HG03103 (cell line): ENCODE data around the gene KCNQ5.

Source experiments
- ATAC-seq: cut with Tn5 transposase; IDR thresholded peaks from one replicate; pipeline ENCODE4 v1.9.1; 2021; ENCODE audit warnings: low read depth; ENCODE audit not compliant: unreplicated experiment

The KCNQ5 gene

DNA sequence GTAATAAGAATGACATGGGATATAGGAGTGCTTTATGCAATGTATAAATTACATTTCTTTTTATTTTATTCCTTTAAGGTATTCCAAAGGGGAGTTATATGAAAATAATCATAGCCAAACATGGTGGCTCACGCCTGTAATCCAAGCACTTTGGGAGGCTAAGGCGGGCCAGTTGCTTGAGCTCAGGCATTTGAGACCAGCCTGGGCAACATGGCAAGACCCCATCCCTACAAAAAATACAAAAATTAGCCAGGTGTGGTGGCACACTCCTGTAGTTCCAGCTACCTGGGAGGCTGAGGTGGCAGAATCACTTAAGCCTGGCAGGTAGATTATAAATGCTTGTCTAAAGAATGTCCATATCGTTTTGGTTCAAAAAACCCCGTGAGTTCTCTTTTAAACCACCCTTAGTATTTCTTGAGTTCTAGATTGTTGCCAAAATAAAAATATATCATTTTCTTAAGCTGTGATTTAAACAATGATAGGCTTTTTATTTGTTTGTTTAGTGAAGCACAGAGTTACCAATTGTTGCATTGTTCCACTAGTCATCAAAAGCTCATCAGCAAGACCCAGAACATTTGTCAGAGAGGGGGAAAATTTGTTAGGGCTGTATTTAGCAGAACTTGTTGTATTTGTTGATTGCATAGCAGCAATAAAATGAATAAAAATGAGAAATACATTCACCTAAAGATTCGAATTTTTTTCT, 457.2 kb downstream of the KCNQ5 start:
- no peak for ATAC-seq

DNA sequence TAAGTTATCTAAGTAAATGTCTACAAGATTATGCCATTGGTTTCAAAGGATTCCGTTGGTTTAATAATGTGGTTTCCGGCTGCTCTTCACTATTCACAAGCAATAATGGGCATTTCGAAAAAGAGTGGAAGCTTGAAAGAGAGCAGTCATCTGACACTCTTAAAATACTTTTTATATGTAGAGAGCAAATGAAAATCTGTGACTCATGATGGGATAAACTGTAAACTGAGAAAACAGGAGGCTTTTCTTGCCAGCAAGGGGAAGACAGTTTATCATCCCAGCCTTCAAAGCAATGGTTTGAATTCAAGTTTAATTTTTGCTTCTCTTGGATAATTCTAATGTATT, 457.7 kb downstream of the KCNQ5 start:
- ATAC-seq, result no peak

DNA sequence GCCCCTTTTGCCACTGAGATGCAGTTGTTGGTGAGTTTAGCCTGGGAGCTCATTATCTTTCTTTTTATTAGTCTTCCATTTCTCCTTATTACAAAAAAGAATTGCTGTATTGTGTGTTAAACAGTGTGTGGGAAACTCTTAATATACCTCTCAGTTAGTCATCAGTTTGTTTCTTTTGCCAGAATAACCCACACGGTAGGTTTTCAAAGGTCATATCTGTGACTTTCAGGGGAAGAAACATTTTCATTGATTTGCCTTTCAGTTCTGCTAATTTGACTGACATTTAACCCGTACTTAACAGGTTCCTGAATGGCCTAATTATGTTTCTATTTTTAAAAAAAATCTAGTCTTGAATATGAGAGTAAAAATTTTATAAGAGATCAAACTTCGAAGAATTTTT, 458.1 kb downstream of the KCNQ5 start:
- ATAC-seq, result peak; percentile 83

DNA sequence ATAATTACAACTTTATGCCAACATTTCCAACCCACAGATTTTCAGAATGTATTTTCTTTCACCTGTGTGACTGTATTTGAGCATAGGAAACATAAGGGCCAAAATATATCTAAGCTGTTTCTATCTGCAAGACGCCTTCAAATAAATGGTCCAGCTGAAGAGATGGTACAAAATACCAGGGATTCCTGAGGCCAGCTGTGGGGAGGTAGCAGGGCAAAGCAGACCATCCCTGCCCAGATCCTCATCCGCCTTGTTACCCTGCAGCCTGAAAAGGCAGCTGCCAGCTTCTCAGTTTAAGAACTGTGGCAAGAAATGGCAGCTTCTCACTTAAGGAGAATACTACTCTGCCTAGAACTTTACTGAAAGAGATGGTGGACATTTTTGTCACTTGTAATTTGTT, 460.1 kb downstream of the KCNQ5 start:
- no peak for ATAC-seq

DNA sequence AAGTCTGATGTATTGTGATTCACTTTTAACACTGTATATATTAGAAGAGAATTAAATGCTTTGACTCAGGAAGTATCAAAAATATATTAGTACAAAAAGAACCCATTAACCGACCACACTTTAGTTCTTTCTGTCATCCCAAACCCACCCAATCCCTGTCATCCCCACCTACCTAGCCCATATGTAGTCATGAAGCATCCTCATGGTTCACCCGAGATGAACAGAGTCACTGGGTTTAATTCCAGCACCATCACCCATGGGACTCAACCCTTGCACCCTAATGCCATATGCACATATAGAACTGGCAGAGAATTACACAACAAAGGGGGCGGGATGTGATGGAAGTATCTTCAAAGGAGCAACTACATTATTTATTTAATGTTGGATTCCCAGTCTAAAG, 462.0 kb downstream of the KCNQ5 start:
- no peak for ATAC-seq

DNA sequence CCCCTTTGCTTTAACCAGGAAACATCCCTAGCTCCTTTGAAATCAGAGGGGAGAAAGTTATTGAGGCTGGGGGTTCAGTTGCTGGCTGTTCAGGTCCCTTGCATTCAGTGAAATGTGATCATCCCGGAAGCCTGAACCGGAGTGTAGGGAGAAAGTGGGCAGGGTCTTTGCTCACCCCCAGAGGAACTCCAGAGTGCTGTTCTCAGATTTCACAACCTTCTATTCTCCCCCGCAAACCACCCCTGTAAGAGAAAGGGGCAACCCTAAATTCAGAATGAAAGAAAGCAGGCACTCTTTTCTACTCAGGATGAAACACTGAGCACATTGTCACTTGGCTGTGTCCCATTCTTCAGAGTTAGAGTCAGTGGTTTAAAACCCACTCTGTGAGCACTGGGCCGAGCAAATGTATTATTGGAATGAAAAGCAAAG, 463.6 kb downstream of the KCNQ5 start:
- ATAC-seq, result peak; percentile 56

DNA sequence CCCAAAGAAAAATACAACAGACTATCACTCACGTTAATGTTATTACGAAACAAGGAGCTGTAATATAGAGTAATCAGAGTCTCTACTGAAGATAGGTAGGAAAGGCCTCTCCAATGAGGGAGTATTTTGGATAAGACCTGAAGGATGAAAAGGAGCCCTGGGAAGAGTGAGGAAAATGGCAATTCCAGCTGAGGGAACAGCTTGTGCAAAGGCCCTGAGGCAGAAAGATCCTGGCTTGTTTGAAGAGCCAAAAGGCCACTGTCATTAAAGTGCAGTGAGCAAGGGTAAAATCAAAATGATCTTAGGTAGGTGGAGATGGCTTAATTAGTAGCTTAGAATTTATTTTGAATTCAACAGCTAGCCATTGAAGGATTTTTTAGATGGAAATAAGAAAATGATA, 464.9 kb downstream of the KCNQ5 start:
- ATAC-seq, result no peak

DNA sequence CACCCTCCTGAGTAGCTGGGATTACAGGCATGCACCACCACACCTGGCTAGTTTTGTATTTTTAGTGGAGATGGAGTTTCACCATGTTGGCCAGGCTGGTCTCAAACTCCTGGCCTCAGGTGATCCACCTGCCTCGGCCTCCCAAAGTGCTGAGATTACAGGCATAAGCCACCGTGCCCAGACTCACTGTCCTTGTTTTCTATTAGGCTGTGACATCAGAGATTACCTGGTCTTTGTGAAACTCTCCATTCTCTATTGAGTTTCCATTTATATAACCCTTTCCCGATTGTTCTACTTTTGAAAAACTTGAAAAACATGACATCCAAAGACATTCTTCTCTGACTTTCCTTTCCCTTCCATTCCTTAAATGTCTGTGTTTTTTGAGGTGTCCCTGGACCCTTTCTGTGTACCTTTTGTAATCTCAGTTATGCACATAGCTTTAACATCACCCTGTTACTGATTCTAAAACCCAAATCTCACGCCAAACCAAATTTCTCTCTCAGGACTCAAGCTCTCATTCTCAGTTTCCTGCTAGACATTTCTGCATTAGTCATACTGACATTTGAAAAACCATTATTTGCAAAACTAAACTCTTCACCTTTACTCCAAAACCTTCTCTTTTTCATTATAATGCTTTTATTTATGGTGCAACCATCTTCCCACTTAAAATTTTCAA, 466.4 kb downstream of the KCNQ5 start:
- ATAC-seq, result peak; percentile 61

DNA sequence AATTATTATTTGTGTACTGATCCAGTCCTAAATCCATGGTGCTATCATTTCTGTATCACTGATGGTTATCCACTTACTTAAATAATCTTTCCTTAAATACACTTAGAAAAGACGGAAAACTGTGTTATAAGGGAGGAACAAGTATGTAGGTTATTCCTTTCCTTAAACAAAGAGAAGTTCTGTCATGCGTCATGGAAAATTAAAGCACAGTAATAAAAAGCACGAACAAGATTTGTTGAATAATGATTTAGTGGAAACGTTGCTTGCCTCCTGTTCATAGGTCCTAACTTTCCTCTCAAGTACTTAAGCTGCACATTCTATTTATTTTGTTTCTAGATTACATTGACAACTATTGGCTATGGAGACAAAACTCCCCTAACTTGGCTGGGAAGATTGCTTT, 483.1 kb downstream of the KCNQ5 start:
- ATAC-seq, result no peak

DNA sequence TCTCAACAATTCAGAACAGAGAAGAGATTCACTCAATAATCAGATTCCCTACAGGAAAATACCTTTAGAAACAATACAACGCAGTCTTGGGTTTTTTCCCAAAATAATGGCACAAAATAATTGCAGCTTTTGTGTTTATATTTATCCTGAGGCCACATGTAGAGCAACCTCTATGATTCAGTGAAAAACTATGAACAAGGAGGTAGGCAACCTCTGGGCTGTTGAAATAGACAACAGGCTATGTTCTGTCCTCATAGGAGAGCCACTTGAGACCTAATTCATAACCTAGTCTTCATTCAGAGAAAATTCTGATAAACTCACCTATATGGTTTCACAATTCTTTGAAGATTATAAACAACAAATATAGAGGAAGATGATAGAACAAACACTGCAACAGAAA, 485.2 kb downstream of the KCNQ5 start:
- ATAC-seq, result no peak

DNA sequence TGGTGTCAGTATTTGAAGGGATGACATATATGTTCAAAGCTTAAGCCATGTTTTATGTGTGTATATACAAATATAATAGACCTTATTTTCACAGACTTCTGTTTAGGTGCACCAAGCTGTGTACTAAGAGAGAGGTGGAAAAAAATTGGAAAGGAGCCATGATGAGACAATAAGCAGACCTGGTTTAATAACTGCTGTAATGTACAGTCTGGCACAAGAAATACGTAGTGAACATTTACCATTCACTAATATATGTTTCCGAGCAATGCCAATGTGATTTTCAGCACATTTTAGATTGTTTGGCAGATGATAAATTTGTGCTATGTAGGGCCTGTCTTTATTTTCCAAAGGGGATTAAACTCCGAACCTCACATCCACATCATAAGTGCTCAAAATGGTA, 487.1 kb downstream of the KCNQ5 start:
- ATAC-seq, result no peak

DNA sequence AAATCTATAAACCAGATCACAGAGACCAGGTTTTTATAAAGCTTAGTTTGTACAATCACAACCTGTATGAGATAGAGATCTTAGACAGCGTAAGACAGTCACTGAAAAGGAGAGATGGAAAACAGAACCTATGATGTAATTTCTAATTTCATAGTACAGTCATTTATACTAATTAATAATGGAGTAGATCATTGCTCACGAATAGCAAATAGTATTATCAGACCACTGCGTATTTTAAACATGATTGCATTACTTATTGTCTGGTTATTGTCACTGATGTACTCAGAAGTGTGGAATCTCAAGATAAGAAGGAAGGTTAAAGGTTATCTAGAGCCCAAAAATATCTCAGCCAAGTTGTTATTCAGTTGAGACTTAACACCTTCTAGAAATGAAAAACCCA, 487.8 kb downstream of the KCNQ5 start:
- no peak for ATAC-seq

DNA sequence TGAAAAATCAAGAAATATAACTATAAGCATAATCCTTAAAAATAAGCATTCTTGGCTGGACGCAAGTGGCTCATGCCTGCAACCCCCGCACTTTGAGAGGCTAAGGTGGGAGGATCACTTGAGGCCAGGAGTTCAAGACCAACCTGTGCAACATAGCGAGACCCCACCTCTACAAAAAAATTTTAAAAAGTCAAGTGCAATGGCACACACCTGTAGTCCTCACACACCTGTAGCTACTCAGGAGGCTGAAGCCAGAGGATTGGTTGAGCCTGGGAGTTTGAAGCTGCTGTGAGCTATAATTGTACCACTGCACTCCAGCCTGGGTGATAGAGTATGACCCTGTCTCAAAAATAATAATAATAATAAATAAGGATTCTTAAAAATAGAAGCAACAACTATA, 494.5 kb downstream of the KCNQ5 start:
- ATAC-seq, result no peak

DNA sequence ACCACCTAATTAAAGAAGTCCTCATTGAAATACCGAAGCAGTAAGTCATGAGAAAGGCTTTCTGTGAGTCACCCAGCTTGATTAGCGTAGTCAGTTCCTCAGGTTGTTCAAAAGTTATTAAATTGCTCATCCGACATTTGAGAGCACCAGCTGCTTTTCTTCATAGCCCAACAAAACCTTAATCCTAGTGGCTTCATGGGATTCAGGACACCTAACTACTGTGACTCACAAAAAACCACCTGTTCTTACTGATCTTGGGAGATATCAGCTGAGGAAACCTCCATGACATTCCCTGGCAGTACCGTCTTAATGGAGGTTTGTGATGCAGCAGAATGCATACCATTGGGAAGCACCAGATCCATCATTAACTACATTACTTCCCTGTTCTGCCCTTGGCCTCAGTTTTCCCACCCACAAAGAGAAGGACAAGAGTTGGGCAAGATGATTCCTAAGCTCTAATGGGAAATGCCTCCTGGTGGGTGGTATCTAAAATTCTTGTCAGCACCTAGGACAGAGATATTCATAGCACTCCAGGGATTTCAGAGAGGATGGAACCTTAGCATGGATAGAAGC, 499.6 kb downstream of the KCNQ5 start:
- no peak for ATAC-seq

DNA sequence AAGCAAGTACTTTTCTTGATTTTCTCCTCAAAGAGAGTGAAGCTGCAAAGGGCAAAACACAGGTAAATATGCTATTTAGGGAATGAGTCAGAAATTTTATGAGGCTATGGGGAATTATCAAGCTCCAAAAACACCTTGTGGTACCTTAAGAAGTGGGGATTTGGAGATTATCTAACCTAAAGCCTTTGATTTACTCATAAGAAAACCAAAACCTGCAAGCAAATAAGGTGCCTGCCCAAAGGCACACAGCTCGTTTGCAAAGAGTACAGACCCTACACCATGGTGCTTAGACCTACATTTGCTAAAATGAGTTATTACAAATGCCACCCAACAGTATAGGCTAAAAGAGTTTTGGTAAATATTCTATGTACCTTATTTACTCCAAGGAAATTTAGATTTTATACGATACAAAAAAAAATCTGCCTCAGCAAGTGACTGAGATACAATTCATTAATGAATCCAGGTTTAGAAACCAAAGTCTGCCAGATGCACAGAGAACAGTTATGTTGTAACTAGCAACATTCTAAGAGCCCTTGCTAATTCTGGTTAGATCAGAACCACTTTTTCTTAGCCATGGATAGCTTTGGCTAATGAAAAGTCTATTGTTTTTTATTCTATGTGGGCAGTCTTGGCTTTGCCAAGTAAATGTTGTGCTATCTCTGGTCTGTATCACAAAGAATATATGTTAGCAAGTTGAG, 501.9 kb downstream of the KCNQ5 start:
- no peak for ATAC-seq

DNA sequence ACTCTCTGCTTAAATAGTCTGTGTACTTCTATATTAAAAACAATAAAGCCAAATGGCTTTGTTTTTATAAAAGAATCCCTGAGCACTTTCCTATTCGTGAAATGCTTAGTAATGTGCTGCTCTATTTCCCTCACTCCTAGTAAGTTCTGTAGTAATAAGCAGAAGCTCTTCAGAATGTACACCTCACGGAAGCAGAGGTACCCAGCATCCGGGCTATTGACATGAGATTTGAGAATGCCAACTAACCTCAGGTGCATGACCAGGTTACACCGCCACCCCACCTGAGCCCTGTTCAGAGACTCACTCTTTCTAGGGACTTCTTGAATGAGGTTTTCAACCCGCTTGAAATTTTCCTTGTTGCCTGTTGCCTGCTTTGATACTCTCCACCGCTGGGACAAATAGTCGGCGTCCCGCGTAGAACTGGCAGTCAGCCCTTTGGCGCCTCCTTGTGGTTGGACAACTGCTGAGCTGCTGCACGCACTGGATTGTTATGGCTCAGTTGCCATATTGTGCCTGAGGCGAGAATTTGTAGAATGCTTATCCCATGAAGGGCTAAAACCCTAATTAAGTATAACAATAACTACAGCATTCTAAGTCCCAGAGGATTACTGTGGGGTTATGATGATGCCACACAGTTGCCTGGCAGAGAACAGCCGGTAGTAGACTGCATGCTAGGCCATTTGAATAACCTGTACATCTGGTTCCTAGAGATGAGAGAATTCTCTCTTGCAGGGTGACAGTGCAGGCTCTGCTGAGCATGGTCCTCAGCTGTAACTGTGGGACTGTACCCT, 508.0 kb downstream of the KCNQ5 start:
- ATAC-seq, result peak; percentile 93

DNA sequence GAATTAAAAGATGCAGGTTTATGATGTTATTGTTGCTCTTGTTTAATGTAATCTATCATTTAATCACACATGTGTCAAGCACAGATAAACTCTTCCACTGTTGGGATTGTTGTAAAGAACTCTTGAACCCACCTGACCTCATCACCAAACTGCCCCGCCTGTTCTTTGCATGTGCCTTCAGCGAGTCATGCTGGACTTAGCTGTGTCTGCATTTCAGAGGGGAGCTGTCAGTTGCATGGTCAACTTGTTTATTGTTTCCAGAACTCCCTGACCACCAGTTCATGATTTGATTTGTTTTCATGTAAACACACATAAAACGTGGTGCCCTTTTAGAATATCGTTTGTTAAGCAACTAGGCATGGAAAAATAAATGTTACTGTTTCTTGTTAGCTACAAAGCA, 509.8 kb downstream of the KCNQ5 start:
- ATAC-seq, result no peak

DNA sequence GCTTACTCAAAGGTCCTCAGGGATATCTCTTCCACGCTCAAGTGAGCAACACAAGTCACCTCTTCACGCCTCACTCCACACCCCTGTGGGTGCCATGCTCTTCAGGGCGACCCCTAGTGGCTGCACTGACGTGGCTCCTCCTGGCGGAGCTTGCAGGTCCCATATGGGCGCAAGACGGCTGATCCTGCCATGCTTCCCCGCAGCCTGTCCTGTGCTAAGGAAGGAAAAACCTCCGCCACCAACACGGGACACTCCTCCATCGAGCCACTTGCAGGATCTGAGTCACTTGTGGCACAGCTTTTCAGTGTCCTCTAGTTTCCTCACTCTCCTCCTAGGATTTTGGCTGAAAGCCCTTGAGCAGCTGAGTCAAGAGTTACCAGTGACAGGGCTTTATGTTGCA, 512.7 kb downstream of the KCNQ5 start:
- ATAC-seq, result no peak

DNA sequence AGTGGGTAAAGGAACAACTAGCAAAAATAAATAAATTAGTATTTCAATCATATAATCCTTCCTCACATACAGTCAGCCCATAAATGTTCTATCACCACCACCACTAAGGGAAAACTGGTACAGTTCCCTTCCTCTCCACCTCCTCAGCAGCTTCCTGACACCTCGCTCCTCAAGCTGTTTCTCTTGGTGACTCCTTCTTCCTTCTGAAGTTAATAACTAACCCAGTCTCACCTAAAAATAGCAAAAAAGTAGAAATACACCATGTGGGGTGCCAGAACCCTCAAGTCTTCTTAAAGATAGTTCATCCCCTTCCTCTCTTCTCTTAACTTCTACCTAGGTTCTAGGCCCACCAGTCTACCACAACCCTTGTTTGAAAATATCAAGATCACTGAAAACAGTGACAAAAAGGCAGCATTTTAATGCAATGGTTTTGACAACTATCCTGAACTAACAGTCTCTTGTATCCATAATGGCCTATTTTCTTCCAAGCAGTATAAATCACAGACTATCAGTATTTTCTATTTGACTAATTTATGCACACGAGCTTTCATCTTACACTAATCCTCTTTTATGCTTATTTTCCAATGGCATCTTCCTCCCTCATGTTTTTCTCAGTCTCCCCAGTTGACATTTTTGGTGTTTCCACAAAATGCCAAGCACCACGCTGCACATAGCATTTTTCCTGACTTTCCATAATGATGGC, 518.0 kb downstream of the KCNQ5 start:
- ATAC-seq, result no peak

DNA sequence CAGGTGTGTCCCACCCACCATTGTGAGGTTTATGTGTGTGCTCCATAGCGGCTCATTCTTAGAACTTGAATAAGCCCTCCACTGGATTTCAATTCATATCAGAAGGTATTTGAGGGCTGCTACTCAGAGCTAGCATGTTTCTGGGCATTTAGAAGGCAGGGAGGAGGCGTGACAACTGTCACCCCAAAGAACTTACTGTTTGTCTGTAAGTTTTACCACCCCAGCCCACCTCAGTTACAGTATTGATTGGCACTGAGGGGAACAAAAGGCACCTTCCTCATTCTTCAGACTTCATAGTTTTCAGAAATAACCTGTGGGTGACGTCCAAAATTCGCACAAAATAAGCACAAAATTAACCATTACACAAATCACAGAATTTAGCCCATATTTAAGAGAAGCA, 521.7 kb downstream of the KCNQ5 start:
- ATAC-seq, result no peak
